Keratinocyte (primary cell): ENCODE results near the gene FRMPD1. TPM values are rescaled to one million over a fixed set of nuclear protein-coding genes. Genes with fewer than 3 reads are reported as not detected.

Source experiments
- DNase-seq: peaks from one replicate; pipeline ENCODE4 v3.0.0-alpha.2; 2011; ENCODE audit warnings: low read depth, missing footprints, low spot score
- FAIRE-seq: peaks from 2 replicates; lab custom pipeline; 2011; peaks lifted over from hg19 to GRCh38; lab: Jason Lieb, UNC
- H2AFZ ChIP-seq: 2 replicates; pipeline ENCODE4 v1.6.0; 2012; ENCODE audit warnings: low read length, control low read depth, inconsistent platforms; ENCODE audit not compliant: control insufficient read depth
- H3K27ac ChIP-seq: 2 replicates; pipeline ENCODE4 v1.5.1; 2011; ENCODE audit warnings: low read length; ENCODE audit not compliant: control insufficient read depth, insufficient read depth
- H3K27me3 ChIP-seq: 3 replicates; pipeline ENCODE4 v1.6.0; 2011; ENCODE audit warnings: low read length; ENCODE audit not compliant: control insufficient read depth, insufficient read depth; ENCODE audit errors: extremely low read depth
- H3K36me3 ChIP-seq, 2 experiments: 2 replicates in 1 of 2; 3 replicates in 1 of 2; pipeline ENCODE4 v1.5.1; 2011; ENCODE audit warnings: low read length in 2 of 2, mild to moderate bottlenecking in 1 of 2; ENCODE audit not compliant: control insufficient read depth in 2 of 2, insufficient read depth in 2 of 2; ENCODE audit errors: extremely low read depth in 1 of 2
- H3K4me1 ChIP-seq: 3 replicates; pipeline ENCODE4 v1.5.1; 2011; ENCODE audit warnings: low read length; ENCODE audit not compliant: control insufficient read depth, insufficient read depth; ENCODE audit errors: extremely low read depth
- H3K4me2 ChIP-seq: 3 replicates; pipeline ENCODE4 v1.6.0; 2011; ENCODE audit warnings: low read depth, low read length; ENCODE audit not compliant: control insufficient read depth, insufficient read depth; ENCODE audit errors: extremely low read depth
- H3K4me3 ChIP-seq, 3 experiments: fragments of 200-600 bp in 1 of 3; sonication (generic) in 1 of 3; 2 replicates in 2 of 3; 3 replicates in 1 of 3; pipeline ENCODE4 v1.5.1; 2011 to 2016; ENCODE audit warnings: low read length in 3 of 3, mild to moderate bottlenecking in 3 of 3, control low read depth in 2 of 3, inconsistent platforms in 1 of 3, low read depth in 1 of 3, mixed read lengths in 1 of 3, mixed run types in 1 of 3, moderate library complexity in 1 of 3; ENCODE audit not compliant: control insufficient read depth in 2 of 3, insufficient read depth in 2 of 3; ENCODE audit errors: extremely low read depth in 1 of 3
- H3K79me2 ChIP-seq: 2 replicates; pipeline ENCODE4 v1.6.0; 2012; ENCODE audit warnings: low read length; ENCODE audit not compliant: control insufficient read depth, insufficient read depth
- H3K9ac ChIP-seq: 3 replicates; pipeline ENCODE4 v1.6.0; 2011; ENCODE audit warnings: low read length; ENCODE audit not compliant: control insufficient read depth, insufficient read depth; ENCODE audit errors: extremely low read depth
- H3K9me1 ChIP-seq: 3 replicates; pipeline ENCODE4 v1.6.0; 2011; ENCODE audit warnings: low read length; ENCODE audit not compliant: control insufficient read depth, insufficient read depth; ENCODE audit errors: extremely low read depth
- H3K9me3 ChIP-seq: 2 replicates; pipeline ENCODE4 v1.5.1; 2012; ENCODE audit warnings: low read depth, low read length; ENCODE audit not compliant: control insufficient read depth
- H4K20me1 ChIP-seq: 3 replicates; pipeline ENCODE4 v1.6.0; 2011; ENCODE audit warnings: low read length; ENCODE audit not compliant: control insufficient read depth, insufficient read depth; ENCODE audit errors: extremely low read depth
- CTCF ChIP-seq, 3 experiments: IDR thresholded peaks in 1 of 3; conservative IDR thresholded peaks in 1 of 3; optimal IDR thresholded peaks in 1 of 3; 2 replicates in 2 of 3; 3 replicates in 1 of 3; pipeline versions ENCODE3 to v1.5.1; 2011; ENCODE audit warnings: low read length in 3 of 3, mild to moderate bottlenecking in 3 of 3, moderate library complexity in 2 of 3, control low read depth in 1 of 3, inconsistent platforms in 1 of 3; ENCODE audit not compliant: insufficient read depth in 2 of 3; ENCODE audit errors: extremely low read depth in 1 of 3
- EZH2 ChIP-seq: IDR thresholded peaks from one replicate; pipeline ENCODE4 v1.6.1; 2012; ENCODE audit warnings: inconsistent platforms, mild to moderate bottlenecking, low read length, moderate library complexity
- dilution Hi-C: fragments of 300-500 bp; cut with MboI; formaldehyde crosslinking; loops from one replicate; pipeline ENCODE4 v1.7.0; 2020; ENCODE audit warnings: low sequenced_read_pairs; ENCODE audit not compliant: extremely low pct_ligation_motif_present
- polyA plus RNA-seq, 5 experiments: library from polyadenylated mRNA; depleted of rRNA in 3 of 5; stranded (reverse) in 3 of 5; stranded (forward) in 1 of 5; unstranded in 1 of 5; fragments of >200 nt; gene quantifications; 1 replicate in 1 of 5; 2 replicates in 3 of 5; 3 replicates in 1 of 5; pipeline versions ENCODE4 v1.2.1 to v1.2.3, GENCODE V29; 2011 to 2012; ENCODE audit warnings: missing spikeins in 2 of 5, low read depth in 1 of 5, low replicate concordance in 1 of 5

Gene FRMPD1
- polyA plus RNA-seq, 1 donor (not counting 4 experiments of a cell fraction or from before 2014, with no cell fraction given) = 0.01 TPM

DNA sequence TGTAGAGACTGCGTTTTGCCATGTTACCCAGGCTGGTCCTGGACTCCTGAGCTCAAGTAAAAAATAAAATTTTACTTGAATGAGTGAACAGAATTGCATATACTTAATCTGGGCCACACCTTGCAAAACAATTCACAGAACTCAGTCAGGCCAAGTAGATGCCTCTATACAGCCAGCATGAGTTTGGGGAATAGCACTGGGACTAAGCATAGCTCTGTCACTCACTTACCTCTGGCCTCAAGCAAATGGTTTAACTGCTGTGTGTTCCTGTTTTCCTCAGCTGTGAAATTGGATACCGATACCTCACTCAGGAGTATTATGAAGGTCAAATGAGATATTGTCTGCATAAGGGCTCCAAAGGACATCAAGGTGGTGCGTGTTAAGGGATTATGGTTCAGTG, 10.9 kb upstream of the FRMPD1 start:
- no peak overlapping the region for H3K27ac ChIP-seq
- H3K9ac ChIP-seq = no peak overlapping the region
- H3K4me1 ChIP-seq = no peaks in the 10 kb centered on the region
- H3K4me3 ChIP-seq = no peak overlapping the region
- DNase-seq (no peak), FAIRE-seq (no peak)
- TF ChIP-seq EZH2 = no peak
- no peaks in the 10 kb centered on the region for H3K36me3 ChIP-seq
- no peaks in the 10 kb centered on the region for H3K9me1 ChIP-seq
- no peaks in the 10 kb centered on the region for H3K79me2 ChIP-seq
- H3K9me3 ChIP-seq = no peaks in the 10 kb centered on the region
- no peak overlapping the region for H3K4me2 ChIP-seq
- no peak overlapping the region for H2AFZ ChIP-seq
- H3K27me3 ChIP-seq = peaks cover 20% of the 10 kb centered on the region
- dilution Hi-C loops = no loop called here
- no peaks in the 10 kb centered on the region for H4K20me1 ChIP-seq

DNA sequence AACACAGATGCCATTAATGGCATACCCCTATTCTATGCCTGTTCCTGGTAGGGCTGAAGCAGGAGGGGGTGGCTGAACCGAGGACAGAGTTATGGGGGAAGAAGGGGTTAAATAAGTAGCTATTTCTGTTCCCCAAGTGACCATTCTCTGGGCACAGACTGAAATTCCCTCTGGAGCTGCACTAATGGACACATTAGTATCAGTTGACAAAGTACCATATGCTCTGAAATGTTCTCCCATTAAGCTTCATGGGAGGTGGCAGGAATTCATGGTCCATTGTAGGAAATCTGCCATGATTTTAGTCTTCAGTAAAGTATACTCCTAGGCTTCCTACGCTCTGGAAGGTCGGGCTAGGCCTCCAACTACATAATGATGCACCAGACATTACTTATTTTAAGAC, 10.5 kb upstream of the FRMPD1 start:
- no peak for FAIRE-seq
- DNase-seq = no peak
- H3K79me2 ChIP-seq = no peaks in the 10 kb centered on the region
- no peaks in the 10 kb centered on the region for H3K9me3 ChIP-seq
- no peak overlapping the region for H3K27ac ChIP-seq
- no peak overlapping the region for H3K9ac ChIP-seq
- dilution Hi-C loops = no loop called here
- no peaks in the 10 kb centered on the region for H3K9me1 ChIP-seq
- no peak overlapping the region for H3K4me3 ChIP-seq
- H3K36me3 ChIP-seq = no peaks in the 10 kb centered on the region
- H4K20me1 ChIP-seq = no peaks in the 10 kb centered on the region
- no peak for TF ChIP-seq CTCF (optimal IDR thresholded peaks at IDR 0.05 in 1 of 3, IDR thresholded peaks at IDR 0.05 in 1 of 3, conservative IDR thresholded peaks at IDR 0.05 in 1 of 3; ENCODE audit: extremely low read depth in 1 of 3, insufficient read depth in 2 of 3, low read length in 3 of 3)
- TF ChIP-seq EZH2 = no peak
- no peaks in the 10 kb centered on the region for H3K4me1 ChIP-seq
- no peak overlapping the region for H2AFZ ChIP-seq
- peaks cover 20% of the 10 kb centered on the region for H3K27me3 ChIP-seq
- H3K4me2 ChIP-seq = no peak overlapping the region

GRCh38 chr9:37641331-37641730, 9.4 kb upstream of the FRMPD1 start:
- dilution Hi-C loops = no loop called here
- peaks cover 23% of the 10 kb centered on the region for H3K27me3 ChIP-seq
- no peak overlapping the region for H3K27ac ChIP-seq
- H3K36me3 ChIP-seq = no peaks in the 10 kb centered on the region
- DNase-seq (no peak), FAIRE-seq (no peak)
- no peak overlapping the region for H2AFZ ChIP-seq
- no peak overlapping the region for H3K9ac ChIP-seq
- no peaks in the 10 kb centered on the region for H3K4me1 ChIP-seq
- no peak for TF ChIP-seq CTCF (optimal IDR thresholded peaks at IDR 0.05 in 1 of 3, IDR thresholded peaks at IDR 0.05 in 1 of 3, conservative IDR thresholded peaks at IDR 0.05 in 1 of 3; ENCODE audit: extremely low read depth in 1 of 3, insufficient read depth in 2 of 3, low read length in 3 of 3)
- no peak for TF ChIP-seq EZH2
- no peaks in the 10 kb centered on the region for H3K79me2 ChIP-seq
- H3K4me2 ChIP-seq = no peak overlapping the region
- H4K20me1 ChIP-seq = no peaks in the 10 kb centered on the region
- H3K9me3 ChIP-seq = no peaks in the 10 kb centered on the region
- no peak overlapping the region for H3K4me3 ChIP-seq
- H3K9me1 ChIP-seq = no peaks in the 10 kb centered on the region
